GM19099 (cell line): Measurements from ENCODE around the gene MMP24.

Experiments
- POLR2A ChIP-seq: IDR thresholded peaks from 3 replicates; pipeline ENCODE4 v1.6.1; 2011; ENCODE audit warnings: low read depth; ENCODE audit not compliant: insufficient read length; ENCODE audit errors: extremely low read depth

The MMP24 gene

DNA sequence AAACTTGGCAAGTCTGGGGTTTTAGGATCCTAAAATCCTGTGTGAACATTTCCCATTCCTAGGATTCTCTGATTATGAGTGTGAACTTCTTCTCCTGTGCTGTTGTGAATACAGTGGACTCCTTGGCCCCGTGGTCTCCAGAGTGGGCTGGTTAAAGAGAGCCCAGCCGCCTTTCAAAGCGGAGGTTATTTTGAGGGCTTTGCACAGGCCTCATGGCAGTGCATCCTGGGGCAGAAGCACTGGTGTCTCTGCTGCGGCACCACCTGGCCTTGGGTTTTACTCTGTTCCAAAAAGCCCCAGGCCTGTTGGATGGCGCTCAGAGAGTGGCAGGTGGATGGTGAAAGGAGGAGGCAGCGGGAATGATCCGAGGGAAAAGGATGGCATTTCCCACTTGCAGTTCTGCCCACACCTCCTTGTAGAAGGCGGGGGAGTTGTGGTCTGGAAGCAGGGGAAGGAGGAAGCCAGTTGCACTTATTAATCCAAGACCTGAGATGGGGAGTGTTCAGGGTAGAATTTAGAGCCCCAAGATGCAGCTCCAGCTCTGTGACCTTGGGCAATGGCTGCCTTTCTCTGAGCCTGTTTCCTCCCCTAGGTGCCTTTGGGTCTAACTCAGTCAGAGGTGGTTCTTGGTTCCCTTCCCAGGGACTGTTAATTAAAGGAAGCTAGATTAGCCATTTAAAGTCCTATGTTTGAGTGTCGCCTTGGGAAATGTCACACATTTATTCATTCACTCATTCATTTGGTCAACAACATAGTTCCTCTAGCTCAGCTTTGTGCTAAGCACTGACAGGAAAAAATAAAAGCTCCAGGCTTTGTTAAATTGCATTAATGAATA, 22.4 kb downstream of the MMP24 start:
- TF ChIP-seq POLR2A: no peak

DNA sequence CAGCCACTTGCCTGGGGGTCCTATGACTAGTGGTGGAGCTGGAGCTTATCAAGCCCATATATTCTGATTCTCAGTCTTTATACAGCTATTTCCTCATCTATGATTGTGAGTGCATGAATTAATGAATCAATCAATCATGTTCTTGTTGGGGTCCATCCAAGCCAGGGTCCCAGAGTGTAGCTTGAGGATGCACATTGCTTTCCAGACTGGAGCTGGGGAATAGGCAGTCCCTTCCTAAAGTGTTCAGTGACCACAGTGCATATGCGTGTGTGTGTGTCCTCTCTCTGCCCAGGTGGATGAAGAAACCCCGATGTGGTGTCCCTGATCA, 25.1 kb downstream of the MMP24 start:
- no peak for TF ChIP-seq POLR2A

DNA sequence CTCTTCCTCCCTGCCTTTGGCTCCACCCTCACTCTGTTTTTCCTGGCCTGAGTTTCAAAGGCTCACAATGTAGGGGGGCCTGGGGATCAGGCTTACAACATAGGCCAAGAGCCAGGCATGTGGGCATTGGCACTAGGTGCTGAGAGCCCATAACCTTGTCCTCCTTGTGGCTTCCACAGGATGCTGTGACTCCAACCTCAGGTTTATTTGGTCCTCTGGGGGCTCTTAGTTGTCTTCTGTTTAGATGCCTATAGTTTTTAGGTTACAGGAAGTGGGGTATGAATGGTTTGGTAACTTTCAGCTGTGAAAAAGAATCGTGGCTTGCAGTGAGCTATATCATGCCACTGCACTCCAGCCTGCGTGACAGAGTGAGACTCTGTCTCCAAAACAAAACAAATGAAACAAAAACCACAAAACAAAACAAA, 25.6 kb downstream of the MMP24 start:
- TF ChIP-seq POLR2A: no peak

DNA sequence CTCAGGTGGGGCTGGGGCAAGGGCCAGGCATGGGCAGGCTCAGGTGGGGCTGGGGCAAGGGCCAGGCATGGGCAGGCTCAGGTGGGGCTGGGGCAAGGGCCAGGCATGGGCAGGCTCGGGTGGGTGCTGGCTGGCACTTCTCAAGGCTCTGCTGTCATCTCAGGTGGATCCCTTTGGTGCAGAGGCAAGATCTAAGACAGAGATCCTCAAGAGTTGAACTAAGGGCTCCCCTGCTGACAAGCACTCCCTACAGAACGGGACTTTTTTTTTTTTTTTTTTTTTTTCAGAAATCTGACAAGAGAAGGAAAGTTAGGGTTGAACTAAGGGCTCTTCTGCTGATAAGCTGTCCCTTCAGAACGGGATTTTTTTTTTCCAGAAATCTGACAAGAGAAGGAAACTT, 26.5 kb downstream of the MMP24 start:
- no peak for TF ChIP-seq POLR2A

DNA sequence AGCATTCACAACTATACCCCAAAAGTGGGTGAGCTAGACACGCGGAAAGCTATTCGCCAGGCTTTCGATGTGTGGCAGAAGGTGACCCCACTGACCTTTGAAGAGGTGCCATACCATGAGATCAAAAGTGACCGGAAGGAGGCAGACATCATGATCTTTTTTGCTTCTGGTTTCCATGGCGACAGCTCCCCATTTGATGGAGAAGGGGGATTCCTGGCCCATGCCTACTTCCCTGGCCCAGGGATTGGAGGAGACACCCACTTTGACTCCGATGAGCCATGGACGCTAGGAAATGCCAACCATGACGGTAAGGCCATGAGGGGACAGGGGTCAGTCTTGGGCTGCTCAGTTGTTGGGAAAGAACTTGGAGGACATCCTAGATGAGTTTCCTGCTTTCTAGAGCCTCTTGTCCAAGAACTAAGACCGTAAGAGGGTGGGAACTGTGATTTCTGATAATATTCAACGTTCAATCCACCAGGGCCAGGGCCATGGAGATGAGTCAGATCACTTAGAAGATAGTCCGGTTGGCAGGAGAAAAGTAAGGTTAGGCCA, 28.0 kb downstream of the MMP24 start:
- TF ChIP-seq POLR2A: no peak

DNA sequence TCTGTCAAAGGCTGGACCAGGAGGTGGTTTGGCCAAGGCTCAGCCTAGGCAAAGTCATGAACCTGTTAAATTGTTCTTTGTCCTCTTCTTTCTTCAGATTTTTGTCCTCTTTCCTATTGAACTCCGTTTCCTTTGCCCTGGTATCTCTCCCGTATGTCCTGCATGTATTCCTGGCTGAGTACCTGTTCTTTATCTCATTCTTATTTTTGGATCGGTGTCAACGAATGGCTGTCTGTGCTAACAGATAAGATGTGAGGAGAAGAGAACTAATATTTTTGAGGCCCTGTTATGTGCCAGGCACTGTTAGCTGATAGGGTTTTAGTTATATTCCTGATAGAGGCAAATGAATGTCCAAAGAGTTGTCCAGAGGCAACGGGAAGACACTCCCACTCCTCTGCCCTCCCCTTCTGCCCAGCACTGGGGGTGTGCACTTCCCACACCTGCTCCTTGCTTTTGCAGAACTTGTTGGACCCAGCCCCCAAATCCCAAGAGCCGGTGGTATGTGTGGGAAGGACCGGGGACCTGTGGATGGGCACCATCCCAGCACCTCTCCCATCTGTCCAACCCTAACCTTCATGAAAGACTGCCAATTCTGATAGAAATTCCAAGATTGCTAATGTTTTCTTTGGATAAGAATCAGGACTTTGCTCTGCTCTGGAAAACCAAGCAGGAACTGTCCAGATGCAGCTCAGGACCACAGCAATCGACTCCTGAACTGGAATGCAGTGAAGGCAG, 30.9 kb downstream of the MMP24 start:
- no peak for TF ChIP-seq POLR2A

DNA sequence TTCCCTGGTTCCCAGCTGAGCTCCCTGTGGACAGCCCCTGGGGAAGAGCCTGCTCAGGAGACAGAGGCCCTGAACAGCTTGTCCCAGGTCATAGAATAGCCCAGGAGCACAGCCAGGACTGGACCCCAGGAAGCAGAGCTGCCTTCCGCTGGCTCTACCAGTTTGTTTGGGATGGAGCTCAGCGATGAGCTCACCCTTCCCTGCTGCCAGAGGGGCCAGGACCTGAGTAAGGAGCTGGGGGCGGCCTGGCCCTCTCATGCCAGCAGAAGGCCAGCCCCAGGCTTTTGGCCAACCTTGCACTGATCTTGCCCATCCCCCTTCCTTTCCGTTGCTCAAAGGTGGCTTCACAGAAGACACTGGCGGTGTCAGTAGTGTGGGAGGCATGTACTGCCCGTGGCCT, 33.9 kb downstream of the MMP24 start:
- no peak for TF ChIP-seq POLR2A

DNA sequence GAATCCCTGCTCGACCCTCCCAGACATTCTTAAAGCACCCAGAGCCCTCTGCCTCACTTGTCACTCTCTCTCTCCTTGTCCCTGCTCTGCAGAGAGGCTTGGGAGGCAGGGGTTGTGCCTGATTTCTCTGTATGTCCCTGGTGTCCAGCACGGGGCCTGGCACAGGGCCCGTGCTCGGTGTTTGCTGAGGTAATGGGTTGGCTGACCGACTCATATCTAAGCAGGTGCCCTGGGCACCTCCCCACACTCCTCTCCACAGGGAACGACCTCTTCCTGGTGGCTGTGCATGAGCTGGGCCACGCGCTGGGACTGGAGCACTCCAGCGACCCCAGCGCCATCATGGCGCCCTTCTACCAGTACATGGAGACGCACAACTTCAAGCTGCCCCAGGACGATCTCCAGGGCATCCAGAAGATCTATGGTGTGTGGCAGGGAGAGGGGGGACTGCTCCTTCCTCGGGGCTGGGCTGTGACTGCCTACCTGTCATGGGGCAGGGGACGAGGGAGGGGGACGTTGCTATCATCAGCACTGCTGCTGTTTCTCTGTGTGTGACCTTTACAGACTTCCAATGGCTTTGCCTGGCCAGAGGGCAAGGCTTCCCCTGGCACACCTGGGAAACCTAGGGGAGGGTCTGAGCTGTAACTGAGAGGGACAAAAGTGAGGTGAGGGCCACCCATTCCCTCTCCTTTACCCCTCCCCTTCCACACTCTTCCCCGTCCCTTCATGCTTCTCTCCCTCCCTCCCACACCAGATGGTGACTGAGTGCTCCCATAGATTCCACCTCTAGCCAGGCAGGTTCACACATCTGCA, 37.2 kb downstream of the MMP24 start:
- no peak for TF ChIP-seq POLR2A

DNA sequence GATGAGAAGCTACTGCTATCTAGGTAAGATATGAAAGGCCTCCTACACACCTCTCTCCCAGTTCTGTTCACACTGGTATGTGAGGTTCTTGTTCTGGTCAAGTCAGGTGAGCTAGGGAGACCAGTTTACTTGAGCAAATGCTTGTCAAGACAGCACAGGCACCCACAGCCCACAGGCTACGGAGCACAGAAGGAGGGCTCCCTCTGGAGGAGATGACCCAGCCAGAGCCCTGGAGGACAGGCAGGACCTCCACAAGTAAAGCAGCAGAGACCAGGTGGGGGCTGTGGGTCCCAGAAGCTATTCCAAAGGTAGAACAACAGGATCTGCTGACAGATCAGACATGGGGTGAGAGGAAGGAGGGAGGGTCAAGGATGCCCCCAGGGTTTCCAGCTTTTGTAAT, 38.3 kb downstream of the MMP24 start:
- TF ChIP-seq POLR2A: no peak

DNA sequence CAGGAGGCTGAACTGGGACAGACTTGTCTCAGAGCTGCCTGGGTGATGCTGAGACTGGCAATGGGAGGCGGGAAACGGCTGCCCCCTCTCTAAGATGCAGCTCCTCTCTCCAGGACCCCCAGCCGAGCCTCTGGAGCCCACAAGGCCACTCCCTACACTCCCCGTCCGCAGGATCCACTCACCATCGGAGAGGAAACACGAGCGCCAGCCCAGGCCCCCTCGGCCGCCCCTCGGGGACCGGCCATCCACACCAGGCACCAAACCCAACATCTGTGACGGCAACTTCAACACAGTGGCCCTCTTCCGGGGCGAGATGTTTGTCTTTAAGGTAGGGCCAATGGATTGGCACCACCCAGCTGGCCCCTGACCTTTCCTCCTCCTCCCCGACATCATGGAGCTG, 40.6 kb downstream of the MMP24 start:
- TF ChIP-seq POLR2A: no peak

DNA sequence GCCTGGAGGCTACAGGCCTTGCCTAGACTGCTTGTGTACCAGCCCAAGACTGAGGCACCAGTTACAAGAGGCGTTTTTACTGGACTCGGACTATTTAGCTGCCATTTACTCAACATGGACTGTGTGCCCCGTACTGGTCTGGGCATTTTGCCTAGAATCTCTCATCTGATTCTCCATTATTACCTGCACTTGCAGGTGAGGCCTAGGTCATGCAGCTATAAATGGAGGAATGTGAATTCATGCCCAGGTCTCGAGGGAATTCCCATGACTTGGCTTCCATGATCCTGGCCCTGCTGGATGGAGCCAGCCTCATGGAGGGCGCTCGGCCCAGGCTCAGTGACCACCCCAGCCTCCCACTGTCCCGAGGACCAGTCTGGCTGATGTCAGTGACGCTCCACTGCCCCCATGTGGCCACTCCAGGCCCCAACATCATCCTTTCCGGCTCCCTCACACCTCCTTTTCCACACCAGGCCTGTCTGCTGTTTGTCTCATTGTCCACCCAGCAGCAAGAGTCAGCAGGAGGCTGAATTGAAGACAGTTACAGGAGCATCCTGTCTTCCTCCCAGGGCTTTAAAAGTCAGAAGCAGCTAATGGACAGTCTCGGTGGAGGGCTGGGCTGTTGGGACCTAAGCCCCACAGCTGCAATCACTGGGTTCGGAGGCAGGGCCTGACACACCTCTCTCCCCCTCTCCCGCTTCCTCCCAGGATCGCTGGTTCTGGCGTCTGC, 42.7 kb downstream of the MMP24 start:
- no peak for TF ChIP-seq POLR2A

DNA sequence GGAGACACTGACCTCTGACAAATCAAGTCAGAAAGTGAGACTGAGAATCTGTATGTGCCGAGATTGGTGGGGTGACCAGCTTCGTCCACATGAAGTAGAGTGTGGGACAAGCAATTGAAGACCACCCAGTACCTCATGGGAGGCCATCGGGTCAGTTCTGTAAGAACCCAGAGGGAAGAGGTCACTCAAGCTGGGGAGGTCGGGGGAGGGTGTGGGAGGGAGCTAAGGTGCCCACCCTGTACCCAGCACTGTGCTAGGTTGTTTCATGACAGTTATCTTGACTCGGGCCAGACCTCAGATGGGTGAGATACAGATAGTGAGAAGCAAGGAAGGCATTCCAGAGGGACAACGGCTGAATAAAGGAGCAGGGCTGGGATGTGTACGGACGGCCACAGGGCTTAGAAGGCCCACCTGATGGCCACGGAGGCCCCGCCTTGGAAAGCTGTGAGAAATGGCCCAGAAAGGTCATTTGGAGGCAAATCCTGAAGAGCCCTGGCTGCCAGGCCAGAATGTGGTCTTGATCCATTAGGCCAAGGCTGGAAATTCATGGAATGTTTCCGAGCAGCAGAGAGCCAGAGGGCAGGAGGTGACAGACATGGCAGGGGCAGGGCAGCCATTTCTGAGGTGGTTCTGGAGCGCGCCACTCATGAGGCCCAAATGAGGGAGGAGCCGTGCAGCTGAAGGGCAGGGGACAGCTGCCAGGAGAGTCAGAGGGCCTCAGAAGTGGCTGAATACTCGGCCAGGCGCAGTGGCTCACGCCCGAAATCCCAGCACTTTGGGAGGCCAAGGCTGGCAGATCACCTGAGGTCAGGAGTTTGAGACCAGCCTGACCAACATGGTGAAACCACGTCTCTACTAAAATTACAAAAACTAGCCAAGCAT, 43.8 kb downstream of the MMP24 start:
- no peak for TF ChIP-seq POLR2A

DNA sequence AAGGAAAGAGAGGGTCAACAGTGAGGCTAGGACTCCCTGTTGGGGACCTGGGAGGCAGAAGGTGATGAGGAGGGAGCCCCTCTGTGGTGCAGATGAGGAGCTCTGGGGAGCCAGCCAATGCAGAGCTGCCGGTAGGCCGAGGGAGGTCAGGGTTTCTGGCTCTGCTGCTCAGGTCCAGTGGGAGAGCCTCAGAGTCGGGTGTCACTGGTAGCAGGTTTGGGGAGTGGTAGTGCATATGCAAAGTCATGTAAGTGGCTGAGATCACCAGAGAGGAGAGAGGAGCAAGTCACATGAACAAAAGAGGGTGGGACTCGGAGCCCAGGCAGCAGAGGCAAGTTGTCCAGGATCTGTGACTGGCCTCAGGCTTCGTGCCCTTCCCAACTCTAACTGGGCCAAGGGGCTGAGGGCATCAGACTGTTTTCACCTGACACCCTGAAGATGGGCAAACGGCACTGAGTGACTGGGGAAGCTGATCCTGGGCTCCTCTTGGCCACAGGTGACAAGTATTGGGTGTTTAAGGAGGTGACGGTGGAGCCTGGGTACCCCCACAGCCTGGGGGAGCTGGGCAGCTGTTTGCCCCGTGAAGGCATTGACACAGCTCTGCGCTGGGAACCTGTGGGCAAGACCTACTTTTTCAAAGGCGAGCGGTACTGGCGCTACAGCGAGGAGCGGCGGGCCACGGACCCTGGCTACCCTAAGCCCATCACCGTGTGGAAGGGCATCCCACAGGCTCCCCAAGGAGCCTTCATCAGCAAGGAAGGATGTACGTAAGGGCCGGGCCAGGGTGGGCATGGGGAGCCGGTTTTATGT, 44.8 kb downstream of the MMP24 start:
- no peak for TF ChIP-seq POLR2A
